ENCODE data around the gene MTF2. TPM values are rescaled to one million over a fixed set of nuclear protein-coding genes. Genes with fewer than 3 reads are reported as not detected.
A peak's percentile ranks its signal among the peaks of the same experiment; 100 is the strongest.

Gene MTF2
- total RNA-seq, 6 experiments from 2014 or later, result 4.5 to 9.3 (median 7.1) TPM

DNA sequence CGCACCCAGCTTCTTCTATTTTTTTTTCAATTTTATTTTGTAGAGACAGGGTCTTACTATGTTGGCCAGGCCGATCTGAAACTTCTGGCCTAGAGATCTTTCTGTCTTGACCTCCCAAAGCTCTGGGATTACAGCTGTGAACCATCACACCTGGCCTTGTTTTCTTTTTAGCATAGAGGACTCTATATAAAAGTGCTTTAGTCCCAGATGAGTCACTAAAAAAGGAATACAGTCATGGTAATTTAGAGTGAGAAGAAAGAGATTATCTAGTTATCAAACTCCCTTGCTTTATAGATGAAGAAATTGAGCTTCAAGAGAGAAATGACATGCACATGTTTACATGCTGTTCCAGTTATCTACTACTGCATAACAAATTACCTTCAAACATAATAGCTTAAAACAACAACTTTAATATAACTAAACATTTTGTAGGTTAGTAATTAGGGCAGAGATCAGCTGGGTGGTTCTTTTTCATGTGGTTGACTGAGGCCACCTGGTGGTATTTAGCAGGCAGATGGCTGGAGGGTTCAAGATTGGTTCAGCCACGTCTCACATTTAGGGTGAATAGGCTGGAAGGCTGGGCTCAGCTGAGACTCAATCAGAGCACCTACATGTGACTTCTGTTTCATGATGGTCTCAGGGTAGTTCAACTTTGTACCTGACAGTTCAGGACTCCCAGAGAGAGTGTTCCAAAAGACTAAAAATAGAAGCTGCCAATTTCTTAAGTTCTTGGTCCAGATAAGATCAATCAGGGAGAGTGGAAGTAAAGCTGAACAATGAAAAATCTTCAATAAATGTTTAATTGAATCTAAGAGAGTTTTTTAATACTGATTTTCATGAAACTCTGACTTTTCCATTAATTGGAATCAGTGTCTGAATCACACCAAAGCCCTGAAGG, 16.9 kb upstream of the MTF2 start:
- H3K27me3 ChIP-seq, result no peaks in the 10 kb centered on the region
- 40% methylated on average over 2 of the region's 3 CpGs for WGBS (ENCODE audit: insufficient coverage, low coverage, low lambda C conversion rate, missing lambda C conversion rate)
- DNase-seq, result peak in 1 of 3 donors; percentile 25
- H3K36me3 ChIP-seq, result no peaks in the 10 kb centered on the region
- H3K4me3 ChIP-seq, result no peak overlapping the region
- H3K27ac ChIP-seq, result no peak overlapping the region
- peak; percentile 94 to 97 (median 96) for ATAC-seq
- intact Hi-C loops (cut with DNase I), result no loop called here
- no peaks in the 10 kb centered on the region for H3K4me1 ChIP-seq
- H3K9me3 ChIP-seq, result no peaks in the 10 kb centered on the region
- no peak for TF ChIP-seq POLR2A (IDR thresholded peaks at IDR 0.05)
- TF ChIP-seq, protein P1, sequence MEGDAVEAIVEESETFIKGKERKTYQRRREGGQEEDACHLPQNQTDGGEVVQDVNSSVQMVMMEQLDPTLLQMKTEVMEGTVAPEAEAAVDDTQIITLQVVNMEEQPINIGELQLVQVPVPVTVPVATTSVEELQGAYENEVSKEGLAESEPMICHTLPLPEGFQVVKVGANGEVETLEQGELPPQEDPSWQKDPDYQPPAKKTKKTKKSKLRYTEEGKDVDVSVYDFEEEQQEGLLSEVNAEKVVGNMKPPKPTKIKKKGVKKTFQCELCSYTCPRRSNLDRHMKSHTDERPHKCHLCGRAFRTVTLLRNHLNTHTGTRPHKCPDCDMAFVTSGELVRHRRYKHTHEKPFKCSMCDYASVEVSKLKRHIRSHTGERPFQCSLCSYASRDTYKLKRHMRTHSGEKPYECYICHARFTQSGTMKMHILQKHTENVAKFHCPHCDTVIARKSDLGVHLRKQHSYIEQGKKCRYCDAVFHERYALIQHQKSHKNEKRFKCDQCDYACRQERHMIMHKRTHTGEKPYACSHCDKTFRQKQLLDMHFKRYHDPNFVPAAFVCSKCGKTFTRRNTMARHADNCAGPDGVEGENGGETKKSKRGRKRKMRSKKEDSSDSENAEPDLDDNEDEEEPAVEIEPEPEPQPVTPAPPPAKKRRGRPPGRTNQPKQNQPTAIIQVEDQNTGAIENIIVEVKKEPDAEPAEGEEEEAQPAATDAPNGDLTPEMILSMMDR (IDR thresholded peaks at IDR 0.05), result peak; percentile 62 to 76 (median 71)

DNA sequence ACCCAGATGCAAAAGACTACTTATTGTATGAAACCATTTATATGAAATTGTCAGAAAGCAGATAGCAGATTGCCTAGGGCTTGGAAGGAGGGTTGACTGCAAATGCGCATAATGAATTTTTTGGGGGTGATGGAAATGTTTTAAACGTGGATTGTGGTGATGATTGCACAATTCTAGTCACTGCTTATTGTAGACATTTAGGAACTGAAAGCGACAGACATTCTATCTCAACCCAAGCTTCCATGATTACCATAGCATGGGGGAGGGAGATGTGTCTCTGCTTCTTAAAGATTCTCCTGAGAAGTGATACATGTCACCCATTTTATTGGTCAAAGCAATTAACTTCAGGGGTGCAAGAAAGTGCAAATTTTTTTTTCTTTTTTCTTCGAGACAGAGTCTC, 2.8 kb upstream of the MTF2 start:
- Histone ChIP-seq H3K27ac (no peak overlapping the region), H3K4me3 (no peak overlapping the region), H3K27me3 (no peaks in the 10 kb centered on the region), H3K9me3 (no peaks in the 10 kb centered on the region), H3K36me3 (no peaks in the 10 kb centered on the region), H3K4me1 (peaks cover 0 to 20% (median 7%) of the 10 kb centered on the region in 4 donors)
- DNase-seq (no peak), ATAC-seq (no peak)
- TF ChIP-seq, protein P1 (IDR thresholded peaks at IDR 0.05), result no peak
- no peak for TF ChIP-seq POLR2A (IDR thresholded peaks at IDR 0.05)
- intact Hi-C loops (cut with DNase I), result no loop called here
- WGBS (ENCODE audit: insufficient coverage, low coverage, low lambda C conversion rate, missing lambda C conversion rate), result 45% methylated on average over 3 of the region's 4 CpGs

DNA sequence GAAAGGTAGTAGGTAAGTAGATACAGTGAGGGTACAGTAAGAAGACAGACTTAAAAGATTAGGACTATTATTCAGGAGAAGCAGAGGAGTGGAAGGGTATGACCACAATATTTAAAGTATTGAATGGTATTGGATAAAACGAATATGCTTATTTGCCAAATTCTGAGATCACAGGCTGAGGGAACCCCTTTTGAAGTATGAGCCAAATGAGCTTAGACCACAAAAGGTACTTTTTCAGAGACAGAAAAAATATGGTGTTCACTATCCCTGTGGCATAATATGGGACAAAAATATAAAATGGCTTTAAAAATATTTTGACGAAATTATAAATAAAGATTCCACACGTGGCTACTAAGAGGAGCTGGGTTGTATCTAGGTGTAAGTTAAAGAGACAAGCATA, 880 bp upstream of the MTF2 start:
- 10% methylated on average over 3 of the region's 3 CpGs for WGBS (ENCODE audit: insufficient coverage, low coverage, low lambda C conversion rate, missing lambda C conversion rate)
- TF ChIP-seq POLR2A (IDR thresholded peaks at IDR 0.05), result no peak
- TF ChIP-seq, protein P1 (IDR thresholded peaks at IDR 0.05), result no peak
- intact Hi-C loops (cut with DNase I), result no loop called here
- Histone ChIP-seq H3K4me1 (peaks cover 0 to 24% (median 10%) of the 10 kb centered on the region in 4 donors), H3K9me3 (no peaks in the 10 kb centered on the region), H3K36me3 (no peaks in the 10 kb centered on the region), H3K27ac (peak overlapping the region in 1 of 3 donors; percentile 72), H3K4me3 (peak overlapping the region; percentile 76 to 81 (median 80)), H3K27me3 (no peaks in the 10 kb centered on the region)
- no peak for ATAC-seq
- DNase-seq, result no peak

DNA sequence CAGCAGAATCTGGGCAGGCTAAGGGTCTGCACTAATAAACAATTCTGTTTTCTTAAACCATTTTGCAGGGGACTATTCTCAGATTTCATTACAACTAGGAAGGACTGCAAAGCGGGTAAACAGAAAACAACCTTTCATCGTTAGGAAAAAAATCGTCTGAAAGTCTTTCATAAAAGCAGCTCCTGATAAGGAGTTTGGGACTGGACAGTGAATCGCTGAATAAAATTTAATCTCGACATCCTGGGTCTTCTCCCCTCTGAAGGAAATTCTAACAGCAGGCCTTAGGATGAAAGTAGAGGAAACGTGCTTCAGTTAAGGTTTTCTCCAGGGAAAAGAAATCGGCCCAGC, 471 bp upstream of the MTF2 start:
- H3K4me1 ChIP-seq, result peaks cover 0 to 24% (median 10%) of the 10 kb centered on the region in 4 donors
- H3K9me3 ChIP-seq, result no peaks in the 10 kb centered on the region
- no peaks in the 10 kb centered on the region for H3K36me3 ChIP-seq
- H3K27ac ChIP-seq, result peak overlapping the region; percentile 68 to 80 (median 72)
- peak overlapping the region; percentile 76 to 81 (median 80) for H3K4me3 ChIP-seq
- ATAC-seq (no peak), DNase-seq (no peak)
- H3K27me3 ChIP-seq, result no peaks in the 10 kb centered on the region
- TF ChIP-seq, protein P1 (IDR thresholded peaks at IDR 0.05), result no peak
- TF ChIP-seq POLR2A (IDR thresholded peaks at IDR 0.05), result no peak
- intact Hi-C loops (cut with DNase I), result no loop called here
- under 1% methylated on average over 7 of the region's 7 CpGs for WGBS (ENCODE audit: insufficient coverage, low coverage, low lambda C conversion rate, missing lambda C conversion rate)
